Hematopoietic multipotent progenitor cell treated with erythropoietin and hydrocortisone succinate and interleukin-3 and kit ligand, for 17 days (in vitro differentiated cells): ENCODE measurements around the gene NCAPG2.
"Not testable (repeated sequence)": the region's sequence is repeated elsewhere in the genome, so short reads cannot be mapped to it uniquely, and the experiment has no call there.

Experiments used
- DNase-seq: peaks from one replicate; pipeline ENCODE4 v3.0.0-alpha.2; 2015; ENCODE audit warnings: low spot score

Gene NCAPG2

DNA sequence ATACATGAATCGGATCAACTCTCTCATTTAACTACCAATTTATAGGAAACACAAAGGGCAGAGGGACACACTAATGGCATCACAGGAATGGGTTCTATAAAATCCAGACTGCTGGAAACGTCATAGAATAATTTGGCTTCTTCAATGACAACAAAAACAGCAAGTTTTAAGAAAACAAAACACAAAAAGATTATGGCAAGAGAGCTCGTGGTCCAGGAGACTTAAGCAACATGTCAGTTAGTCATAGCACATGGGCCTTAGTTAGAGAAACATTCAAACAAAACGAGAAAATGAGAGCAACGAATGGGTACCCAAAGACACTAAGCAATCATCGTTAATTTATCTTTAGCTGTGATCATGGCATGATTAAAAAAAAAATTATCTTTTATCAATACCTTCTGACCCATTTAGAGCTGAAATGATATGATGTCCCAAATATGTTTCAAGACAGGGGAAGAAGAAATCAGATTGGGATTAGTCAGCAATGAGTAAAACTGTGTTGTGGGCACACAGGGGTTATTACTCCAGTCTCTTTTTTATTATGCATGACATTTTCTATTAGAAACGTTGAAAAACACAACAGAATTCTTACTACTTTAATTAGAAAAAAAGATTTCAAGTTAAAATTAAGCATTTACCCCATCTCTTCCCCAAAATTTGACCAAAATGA lies 28.3 kb downstream of the NCAPG2 start:
- DNase-seq: no peak

DNA sequence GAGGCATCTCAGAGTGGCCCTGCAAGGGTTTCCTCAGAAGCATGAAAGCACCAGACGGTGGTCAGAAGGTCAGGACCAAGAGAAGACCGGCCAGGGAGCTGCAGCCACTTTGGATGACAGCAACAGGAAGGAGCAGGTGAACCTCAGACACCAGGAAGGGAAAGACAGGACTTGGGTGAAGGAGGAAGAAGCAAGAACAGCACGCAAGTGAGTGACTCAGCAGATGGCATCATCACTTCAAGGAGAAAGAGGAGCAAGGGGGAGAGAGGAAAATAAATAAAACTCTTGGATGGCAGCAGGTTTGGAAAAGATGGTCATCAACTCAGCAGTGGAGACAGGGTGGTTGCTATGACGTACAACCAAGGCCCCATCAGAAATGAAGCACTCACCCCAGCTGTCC lies 31.6 kb downstream of the NCAPG2 start:
- no peak for DNase-seq

DNA sequence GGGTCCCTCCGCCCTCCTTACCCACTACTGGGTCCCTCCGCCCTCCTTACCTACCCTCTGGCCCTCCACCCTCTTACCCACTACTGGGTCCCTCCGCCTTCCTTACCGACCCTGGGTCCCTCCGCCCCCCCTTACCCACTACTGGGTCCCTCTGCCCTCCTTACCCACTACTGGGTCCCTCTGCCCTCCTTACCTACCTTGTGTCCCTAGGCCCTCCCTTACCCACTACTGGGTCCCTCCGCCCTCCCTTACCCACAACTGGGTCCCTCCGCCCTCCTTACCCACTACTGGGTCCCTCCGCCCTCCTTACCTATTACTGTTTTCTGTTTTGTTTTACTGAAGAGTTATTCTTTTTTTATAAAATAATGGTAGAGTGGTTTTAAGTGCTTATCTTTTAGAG lies 36.5 kb downstream of the NCAPG2 start:
- not testable (repeated sequence) for DNase-seq

DNA sequence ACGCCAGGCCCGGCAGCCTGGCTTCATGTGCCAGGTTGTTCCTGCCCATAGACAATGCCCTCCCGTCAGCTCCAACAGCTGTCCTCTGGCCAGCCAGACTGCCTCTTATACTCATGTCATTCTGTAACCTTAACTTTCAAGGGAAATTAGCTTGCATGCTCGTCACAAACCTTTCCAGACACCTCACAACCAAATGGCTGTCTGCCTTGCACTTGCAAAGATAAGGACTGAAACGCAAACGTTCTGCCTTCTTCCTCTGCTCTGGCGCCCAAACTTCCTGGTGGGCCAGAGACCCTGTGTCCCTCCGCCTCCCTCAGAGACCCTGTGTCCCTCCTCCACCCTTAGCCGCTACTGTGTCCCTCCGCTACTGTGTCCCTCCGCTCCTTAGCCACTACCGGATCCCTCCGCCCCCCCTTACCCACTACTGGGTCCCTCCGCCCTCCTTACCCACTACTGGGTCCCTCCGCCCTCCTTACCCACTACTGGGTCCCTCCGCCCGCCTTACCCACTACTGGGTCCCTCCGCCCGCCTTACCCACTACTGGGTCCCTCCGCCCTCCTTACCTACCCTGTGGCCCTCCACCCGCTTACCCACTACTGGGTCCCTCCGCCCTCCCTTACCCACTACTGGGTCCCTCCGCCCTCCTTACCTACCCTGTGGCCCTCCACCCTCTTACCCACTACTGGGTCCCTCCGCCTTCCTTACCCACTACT lies 37.5 kb downstream of the NCAPG2 start:
- not testable (repeated sequence) for DNase-seq

DNA sequence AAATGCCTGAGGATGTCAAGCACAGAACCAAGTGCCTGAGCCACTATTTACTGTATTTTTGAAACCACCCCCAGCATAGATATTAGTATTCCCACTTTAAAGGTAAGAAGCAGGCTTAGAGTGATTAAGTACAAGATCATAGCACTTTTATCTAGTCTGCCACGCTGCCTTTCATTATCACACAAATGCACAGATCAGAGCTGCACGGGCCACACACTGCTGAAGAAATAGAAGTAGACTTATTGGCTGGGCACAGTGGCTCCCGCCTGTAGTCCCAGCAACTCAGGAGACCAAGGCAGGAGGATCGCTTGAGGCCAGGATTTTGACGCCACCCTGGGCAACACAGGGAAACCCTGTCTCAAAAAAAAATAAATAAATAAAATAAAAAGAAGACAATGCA lies 38.2 kb downstream of the NCAPG2 start:
- DNase-seq: no peak

DNA sequence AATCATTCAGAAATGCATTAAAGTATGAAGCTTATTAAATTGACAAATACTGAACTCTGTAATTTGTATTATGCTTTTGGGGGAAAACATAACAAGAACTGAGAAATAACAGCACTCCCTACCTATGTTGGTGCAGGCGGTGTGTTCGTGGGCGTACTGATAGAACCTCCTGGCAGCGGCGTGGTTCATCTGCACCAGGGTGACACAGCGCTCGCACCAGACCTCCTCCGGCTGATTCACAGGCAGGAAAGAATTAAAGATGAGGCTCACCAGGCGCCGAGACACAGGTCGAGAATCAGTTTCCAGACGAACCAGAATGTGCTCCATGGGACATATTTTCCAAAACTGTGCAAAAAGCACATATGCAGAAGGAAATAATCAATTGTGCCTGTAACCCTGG lies 40.2 kb downstream of the NCAPG2 start:
- DNase-seq: no peak

DNA sequence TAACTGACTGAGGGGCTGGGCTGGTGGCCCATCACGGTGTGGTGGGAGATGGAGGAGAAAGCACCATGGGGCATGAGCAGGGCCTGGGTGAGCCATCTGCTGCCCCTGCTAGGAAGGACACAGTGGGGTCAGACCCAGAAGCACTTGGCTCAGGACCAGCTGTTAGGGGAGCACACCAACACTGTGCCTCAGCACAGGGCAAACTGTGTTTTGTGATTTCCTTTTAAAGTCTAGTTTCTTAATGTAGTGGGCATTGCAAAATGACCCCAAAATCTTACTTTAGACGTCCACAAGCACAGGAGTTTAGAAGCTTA lies 41.2 kb downstream of the NCAPG2 start:
- DNase-seq: no peak

DNA sequence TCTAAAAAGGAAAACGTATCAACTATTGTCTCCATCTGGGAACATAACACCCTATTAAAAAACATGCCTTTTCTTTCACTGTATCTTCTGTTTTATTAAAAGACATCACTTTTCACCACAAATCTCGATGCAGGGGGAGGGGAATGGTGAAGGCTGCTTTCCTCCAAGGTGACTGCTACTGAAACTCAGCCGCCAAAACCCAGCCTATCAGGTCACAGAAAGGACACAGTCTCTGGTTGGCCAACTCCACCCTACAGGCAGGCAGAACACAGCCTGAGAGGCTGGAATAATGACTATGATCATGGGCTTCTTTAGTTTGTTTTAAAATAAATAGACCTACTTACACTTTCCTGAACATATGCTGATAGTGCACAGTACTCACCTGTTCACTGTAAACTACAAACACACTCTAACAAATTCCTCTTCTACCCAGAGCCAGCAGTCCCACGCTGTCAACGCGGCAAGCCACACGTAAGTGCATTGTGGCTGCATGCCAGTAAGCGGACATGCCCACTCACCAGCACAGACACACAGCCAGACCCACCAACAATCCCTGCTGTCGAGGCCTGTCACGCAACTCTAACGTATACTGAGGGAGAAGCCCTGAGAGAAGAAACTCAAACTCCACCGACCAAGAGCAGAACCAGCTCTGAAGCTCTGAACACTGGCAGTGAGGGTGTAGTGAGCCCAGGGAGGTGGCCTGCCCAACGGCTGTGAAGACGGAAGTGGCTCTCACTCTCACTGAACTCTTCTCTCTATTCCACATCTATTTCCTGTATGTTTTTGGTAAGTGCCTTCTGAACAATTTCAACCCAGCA lies 41.8 kb downstream of the NCAPG2 start:
- DNase-seq: no peak

DNA sequence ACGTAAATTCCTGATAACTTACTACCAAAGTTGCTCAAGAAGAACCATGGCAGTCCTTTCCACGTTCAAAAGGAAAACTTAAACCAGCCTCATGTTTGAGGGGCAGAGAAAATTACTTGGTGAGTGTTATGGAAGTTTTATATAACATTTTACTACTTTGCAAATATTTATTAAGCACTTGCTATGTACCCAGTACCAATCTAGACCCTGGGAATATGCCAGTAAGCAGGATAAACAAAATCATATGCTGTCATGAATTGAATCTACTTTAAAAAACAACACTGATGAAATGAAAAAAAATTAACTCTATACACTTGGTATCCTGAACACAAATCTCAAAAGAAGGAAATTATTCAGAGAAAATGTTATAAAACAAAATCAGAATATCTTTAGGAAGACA lies 46.1 kb downstream of the NCAPG2 start:
- DNase-seq: no peak

DNA sequence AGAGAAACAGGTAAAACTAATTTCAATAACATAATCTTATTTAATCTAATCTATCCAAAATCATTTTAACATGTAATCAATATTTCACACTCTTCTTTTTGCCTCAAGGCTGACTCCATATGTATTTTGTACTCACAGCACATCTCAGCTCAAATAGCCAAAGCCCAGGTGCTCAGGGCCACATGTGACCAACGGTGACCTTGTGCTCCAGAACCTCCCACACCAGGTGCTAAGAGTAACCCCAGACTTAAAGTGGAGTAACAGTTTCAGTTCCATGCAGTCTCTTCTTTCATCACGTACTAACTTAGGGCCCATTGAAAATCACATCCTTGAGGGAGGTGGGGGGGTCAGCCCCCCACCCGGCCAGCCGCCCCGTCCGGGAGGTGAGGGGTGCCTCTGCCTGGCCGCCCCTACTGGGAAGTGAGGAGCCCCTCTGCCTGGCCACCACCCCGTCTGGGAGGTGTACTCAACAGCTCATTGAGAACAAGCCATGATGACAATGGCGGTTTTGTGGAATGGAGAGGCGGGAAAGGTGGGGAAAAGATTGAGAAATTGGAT lies 47.3 kb downstream of the NCAPG2 start:
- DNase-seq: no peak

DNA sequence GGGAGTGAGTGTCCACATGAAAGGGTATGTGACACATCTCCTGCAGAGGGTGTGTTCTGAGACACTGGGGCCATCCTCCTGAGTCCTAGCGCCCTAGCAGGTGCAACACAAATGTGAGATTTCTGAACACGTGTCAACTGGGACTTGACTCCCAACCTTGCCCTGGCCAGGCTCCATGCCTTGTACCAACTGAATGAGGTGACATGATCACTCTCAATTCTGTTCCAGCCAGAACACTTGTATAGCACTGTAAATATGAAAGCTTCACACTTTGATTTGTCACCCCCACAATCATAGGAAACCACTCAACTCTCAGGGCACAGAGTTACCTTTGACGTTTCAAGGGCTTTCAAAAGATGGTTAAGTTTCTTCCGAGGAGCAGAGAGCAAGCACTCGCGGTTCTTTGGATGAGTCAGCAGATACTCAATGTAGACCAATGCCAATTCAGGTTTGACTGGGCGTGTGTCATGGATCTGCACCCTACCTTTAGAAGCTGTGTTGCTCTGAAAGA lies 48.6 kb downstream of the NCAPG2 start:
- no peak for DNase-seq

DNA sequence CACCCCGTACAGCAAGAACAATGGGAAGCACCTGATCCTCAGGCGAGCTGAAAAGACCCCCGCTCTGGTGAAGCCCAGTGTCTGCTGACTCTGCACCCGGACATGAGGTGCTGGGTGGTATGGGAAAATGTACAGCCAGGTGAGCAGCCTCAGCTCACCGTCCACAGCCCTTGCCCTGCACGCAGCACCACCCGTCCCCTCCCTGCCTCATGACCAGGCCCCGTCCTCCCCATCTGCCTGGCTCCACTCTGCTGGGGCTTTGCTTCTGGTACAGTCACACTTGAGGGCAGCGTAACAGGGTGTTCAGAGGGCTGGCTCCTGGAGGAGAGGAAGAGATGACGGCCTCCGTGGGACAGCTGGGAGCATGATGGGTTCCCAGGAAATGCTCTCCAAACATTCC lies 49.1 kb downstream of the NCAPG2 start:
- no peak for DNase-seq

DNA sequence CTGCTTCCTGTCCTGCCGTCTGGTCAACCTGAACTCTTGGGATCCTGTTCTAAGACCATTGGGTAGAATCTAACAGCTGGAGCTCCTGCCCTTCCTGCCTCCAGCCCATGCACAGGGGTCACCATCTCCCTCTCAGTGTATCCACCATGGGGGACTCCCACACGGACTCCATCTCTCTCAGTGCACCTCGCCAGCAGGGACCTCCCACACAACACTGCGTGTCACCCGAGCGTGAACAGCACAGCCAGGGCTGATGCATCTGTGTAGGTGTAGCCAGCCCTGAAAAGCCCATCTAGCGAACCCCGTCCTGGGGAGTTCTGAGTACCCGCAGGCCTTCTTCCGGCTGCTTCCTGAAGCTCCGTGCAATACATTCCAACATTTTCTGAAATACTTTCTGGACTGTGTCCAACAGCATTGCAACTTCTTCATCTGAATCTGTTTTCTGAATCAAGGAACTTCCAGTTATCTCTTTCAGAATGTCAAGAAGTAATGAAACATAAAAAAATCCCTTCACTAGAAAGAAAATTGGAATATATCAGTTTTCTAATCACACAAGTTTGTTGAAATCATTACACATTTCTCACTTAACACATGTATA lies 52.5 kb downstream of the NCAPG2 start:
- no peak for DNase-seq

DNA sequence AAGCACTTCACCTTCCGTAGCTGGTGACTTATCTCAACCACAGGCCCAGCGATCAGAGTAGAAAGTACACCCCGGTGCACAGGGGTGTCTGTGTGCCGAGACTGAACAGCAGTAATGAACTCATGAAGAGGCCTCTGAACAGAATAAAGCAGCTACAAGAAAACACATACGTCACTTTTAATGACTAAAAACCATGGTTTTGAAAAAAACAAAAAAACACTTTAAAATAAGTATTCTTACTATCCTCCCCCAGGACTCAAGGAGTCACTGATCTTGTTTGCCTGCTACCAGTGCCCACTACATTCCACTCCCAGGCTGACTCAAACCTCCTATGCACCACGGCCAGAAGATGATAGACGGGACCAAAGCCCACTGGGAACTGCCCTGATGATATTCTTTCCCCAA lies 53.8 kb downstream of the NCAPG2 start:
- DNase-seq: no peak

DNA sequence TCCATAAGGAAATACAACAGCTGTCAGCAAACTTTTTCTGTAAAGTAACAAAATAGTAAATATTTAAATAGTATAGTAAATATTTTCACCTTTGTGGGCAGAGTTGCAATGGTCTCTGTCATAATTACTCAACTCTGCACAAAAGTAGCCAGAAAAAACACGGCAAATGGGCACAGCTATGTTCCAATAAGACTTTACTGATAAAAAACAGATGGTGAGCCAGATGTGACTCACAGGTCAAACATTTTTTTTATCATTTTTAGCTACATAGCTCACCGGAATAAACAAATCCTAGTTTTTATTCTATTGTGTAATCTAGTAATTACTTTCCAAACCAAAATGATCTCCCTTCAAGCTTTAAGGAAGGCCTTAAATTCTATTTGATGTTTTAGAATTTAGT lies 55.3 kb downstream of the NCAPG2 start:
- DNase-seq: no peak

DNA sequence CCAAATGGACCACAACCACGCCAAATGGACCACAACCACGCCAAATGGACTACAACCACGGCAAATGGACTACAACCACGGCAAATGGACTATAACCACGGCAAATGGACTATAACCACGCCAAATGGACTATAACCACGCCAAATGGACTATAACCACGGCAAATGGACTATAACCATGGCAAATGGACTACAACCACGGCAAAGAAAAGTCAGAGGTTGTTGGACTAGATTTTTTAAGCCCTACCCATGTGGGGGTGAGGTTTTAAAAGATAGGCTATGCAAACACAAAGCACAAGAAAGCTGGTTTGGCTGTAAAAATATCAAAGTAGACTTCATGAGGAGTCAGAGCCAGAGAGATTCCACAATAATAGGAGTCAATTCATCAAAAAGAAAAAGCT lies 55.8 kb downstream of the NCAPG2 start:
- DNase-seq: no peak

DNA sequence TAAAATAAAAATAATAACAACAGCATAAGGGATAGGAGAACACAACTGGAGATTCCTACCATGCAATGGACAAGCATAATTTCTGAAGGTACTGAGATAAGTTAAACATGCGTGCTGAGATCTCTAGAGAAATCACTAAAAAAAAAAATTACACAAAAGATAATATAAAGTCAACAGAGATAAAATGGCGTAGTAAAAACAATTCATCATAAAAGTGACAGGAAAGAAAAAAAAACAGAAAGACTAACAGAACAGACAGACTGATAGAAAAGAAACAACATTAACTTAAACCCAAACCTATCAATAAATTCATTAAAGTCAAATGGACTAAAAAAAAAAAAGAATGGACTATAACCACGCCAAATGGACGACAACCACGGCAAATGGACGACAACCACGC lies 56.4 kb downstream of the NCAPG2 start:
- DNase-seq: no peak

DNA sequence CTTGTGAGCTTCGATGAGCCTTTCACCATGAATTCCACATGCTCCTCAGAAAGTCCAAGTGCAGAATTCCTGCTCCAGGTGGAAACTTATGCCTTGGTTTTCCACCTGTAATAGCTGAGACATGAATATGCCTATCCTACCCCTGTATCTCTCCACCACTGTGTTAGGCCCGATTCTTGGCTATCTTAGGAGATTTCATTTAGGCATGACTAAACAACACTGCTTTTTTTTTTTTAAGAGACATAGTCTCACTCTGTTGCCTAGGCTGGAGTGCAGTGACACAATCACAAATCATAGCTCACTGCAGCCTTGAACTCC lies 57.2 kb downstream of the NCAPG2 start:
- DNase-seq: no peak

DNA sequence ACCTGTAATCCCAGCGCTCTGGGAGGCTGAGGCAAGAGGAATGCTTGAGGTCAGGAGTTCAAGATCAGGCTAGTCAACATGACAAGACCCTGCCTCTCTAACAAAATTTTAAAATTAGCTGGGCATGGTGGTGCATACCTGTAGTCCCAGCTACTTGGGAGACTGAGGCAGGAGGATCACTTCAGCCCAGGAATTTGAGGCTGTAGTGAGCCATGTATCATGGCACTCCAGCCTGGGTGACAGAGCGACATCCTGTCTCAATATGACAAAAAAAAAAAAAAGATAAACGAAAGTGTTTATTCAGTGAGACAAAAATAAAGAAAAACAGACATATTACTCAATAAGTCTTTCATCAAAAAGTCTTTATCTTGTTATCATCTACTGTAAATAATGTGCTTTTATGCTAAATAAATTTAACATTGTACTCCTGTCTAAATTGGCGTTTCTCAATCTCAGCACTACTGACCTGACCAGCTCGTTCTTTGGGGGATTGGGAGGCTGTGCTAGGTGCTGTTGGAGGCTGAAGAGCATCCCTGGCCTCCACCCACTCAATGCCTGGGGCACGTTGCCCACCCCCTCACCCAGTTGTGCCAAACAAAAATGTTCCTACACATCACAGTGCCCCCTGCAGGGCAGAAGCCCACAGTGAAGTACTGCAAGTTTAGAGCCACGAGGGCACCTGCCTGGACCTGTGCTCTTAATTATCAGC lies 57.7 kb downstream of the NCAPG2 start:
- no peak for DNase-seq

DNA sequence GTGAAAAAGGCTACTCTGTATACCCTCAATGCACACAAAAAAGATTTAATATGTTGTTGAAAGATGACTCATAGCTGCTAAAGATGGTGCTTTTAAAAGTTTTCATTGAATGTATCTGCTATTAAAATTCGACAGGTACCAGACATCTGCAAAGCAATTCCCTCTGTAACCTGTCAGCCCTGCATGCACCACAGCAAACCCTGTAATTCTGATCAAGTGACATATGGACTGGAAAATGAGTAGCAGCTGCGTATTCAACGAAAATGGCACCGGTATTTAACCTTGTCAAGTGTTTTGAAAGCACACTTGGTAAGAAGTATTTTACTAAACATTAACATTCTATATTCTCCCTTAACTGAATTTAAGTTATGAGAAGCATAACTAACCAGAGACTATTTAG lies 58.8 kb downstream of the NCAPG2 start:
- no peak for DNase-seq

DNA sequence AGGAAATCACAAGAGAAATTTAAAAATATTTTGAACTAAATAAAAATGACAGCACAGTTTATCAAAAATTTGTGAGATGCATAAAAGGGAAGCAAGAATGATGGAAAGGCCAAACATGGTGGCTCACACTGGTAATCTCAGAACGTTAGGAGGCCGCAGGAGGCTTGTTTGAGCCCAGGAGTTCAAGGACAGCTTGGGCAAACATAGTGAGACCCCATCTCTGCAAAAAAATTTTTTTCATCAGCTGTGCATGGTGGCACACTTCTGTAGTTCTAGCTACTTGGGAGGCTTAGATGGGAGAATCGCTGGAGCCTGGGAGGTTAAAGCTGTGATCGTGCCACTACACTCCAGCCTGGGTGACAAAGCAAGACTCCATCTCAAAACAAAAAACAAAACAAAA lies 62.5 kb downstream of the NCAPG2 start:
- no peak for DNase-seq

DNA sequence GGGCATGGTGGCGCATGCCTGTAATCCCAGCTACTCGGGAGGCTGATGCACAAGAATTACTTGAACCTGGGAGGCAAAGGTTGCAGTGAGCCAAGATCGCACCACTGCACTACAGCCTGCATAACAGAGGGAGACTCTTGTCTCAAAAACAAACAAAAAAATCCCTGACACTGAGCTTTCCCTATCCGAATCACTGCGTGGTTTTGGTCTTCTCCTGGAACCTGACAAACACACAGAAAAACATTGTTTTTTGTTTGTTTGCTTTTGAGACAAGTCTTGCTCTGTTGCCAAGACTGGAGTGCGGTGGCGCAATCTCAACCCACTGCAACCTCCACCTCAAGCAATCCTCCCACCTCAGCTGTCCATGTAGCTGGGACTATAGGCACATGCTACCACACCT lies 66.6 kb downstream of the NCAPG2 start:
- DNase-seq: no peak
